HG02678 (cell line): ENCODE results near the gene CRELD1.

Experiments
- ATAC-seq: cut with Tn5 transposase; IDR thresholded peaks from one replicate; pipeline ENCODE4 v1.9.1; 2021; ENCODE audit warnings: mild to moderate bottlenecking, moderate library complexity; ENCODE audit not compliant: unreplicated experiment

CRELD1 gene

DNA sequence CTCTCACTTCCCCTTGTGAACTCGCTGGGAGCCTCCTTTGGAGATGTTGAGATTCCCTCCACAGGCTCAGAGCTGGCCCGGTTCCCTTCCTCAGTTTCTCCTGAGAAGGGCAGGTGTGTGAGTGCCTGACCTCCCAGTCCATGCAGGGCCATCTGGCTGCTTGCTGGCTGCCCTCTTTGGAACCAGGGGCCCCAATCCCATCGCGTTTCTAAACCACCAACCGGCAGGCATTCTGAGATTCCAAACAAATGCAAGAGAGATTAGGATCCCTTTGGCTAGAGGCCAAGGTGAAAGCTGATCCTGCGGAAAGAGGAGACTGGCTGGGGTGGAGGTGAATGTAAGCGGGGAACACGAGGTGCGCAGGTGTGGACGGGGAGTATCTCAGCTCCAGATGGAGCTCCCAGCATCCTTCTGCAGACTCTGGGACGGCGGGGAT lies 21.5 kb downstream of the CRELD1 start:
- ATAC-seq = no peak

- ATAC-seq = no peak
Observed at GRCh38 chr3:9955611-9956352, 22.1 kb downstream of the CRELD1 start.

GRCh38 chr3:9957214-9957613 lies 23.6 kb downstream of the CRELD1 start:
- no peak for ATAC-seq

DNA sequence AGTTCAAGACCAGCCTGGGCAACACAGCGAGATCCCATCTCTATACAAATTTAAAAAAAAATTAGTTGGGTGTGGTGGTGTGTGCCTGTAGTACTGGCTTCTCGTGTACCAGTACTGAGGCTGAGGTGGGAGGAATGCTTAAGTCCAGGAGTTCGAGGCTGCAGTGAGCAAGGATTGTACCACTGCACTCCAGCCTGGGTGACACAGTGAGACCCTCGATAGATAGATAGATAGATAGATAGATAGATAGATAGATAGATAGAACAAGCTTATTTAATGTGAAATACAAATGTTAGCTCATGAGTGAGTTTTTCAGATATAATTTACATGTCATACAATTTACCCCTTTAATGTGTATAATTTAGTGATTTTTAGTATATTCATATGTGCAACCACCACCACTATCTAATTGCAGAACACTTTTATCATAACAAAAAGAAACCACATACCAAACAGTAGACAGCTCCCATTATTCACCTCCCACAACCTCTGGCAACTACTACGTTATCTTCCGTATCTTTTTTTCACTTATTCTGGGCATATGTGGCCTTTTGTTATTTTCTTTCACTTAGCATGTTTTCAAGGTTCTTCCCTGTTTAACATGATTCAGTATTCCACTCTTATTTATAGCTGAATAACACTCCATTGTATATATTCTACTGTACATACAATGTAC lies 31.7 kb downstream of the CRELD1 start:
- no peak for ATAC-seq

GRCh38 chr3:9966841-9967240 lies 33.2 kb downstream of the CRELD1 start:
- no peak for ATAC-seq

DNA sequence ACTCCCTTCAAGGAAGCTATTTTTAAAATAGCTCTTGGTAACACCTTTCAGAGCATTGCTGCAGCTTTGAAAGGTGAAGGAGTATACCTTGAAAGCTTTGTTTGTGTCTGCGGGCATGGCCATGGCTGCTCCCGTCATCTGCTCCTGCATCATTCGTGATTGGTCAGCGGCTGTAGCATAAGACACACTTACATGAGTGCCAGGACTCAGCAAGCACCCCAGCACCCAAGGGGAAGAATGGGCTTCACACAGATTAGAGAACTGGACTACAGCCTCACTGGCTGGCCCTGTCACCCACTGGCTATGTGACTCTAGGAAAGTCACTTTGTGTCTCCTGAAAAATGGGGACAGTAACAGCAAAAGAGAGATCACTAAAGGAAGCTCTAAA lies 36.0 kb downstream of the CRELD1 start:
- ATAC-seq = no peak

DNA sequence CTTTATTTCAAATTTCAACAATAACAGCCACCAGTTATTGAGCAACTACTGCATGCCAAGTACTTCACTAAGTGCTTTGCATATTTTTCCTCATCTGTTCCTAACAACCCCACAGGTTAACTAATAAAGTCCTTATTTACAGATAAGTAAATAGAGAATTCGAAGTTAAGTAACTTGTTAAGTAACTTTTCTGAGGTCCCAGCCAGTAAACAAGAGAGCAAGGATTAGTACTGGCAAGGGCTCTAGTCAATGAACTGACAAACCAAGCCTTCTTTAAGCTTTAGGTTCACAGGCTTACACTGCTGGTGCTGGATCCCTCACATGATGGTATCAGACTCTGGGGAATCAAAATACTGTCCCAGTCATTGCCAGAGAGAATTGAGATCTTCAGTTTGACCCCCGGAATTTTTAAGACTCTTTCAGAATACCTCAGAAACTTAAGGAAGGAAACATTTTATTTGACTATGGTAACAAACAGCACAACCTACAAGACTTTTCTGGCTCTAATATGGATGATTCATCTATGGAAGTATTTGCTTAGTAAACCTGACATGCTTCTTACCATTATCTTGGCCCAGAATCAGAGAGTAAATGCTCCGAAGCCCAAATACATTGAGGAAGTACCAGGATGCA lies 36.5 kb downstream of the CRELD1 start:
- ATAC-seq = no peak

- no peak for ATAC-seq
Observed at GRCh38 chr3:9976721-9977709, 43.4 kb downstream of the CRELD1 start.

GRCh38 chr3:9978710-9979305 lies 45.2 kb downstream of the CRELD1 start:
- no peak for ATAC-seq

DNA sequence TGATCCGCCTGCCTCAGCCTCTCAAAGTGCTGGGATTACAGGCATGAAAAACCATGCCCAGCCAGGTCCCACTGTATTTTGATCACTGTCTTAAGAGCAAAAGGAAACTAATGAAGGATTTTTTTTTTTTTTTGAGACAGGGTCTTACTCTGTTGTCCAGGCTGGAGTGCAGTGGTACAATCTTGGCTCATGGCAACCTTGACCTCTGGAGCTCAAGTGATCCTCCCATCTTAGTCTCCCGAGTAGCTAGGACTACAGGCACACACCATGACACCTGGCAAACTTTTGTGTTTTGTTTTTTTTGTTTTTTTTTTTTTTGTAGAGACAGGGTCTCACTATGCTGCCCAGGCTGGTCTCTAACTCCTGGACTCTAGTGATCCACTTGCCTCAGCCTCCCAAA lies 46.6 kb downstream of the CRELD1 start:
- ATAC-seq = no peak

GRCh38 chr3:9986230-9986725 lies 52.6 kb downstream of the CRELD1 start:
- peak; percentile 28 for ATAC-seq

DNA sequence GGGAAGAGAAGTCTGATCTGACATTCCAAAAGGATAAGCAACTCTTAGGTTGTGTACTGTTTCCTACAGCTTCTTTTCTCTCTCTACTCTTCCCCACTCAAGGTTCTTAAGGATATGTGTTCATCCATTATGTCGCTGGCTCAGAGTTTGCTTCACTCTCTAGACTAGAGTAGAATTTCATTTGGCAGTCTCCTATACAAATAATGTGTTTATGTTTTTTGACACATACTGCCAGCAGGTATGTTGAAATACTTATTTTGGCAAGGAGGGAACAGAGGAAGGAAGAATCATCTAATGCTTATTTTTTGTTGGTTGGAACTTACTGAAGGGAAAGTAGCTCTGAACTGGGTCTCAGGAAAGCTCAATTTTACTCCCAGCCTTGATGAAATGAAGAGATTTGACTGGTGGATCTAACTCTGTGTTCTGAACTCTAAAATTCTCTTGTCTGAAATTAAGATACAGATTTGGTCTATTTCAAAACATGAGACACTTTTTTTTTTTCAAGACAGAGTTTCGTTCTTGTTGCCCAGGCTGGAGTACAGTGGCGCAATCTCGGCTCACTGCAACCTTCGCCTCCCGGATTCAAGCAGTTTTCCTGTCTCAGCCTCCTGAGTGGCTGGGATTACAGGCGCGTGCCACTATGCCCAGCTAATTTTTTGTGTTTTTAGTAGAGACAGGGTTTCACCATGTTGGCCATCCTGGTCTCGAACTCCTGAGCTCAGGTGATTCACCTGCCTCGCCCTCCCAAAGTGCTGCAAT lies 60.6 kb downstream of the CRELD1 start:
- no peak for ATAC-seq
